ENCODE results near the gene ACOT7. TPM values are rescaled to one million over a fixed set of nuclear protein-coding genes. Genes with fewer than 3 reads are reported as not detected.
"Not testable (repeated sequence)": the region's sequence is repeated elsewhere in the genome, so short reads cannot be mapped to it uniquely, and the experiment has no call there.

Gene ACOT7
- total RNA-seq, 2 experiments from 2014 or later, result 23.4 to 53.6 TPM

DNA sequence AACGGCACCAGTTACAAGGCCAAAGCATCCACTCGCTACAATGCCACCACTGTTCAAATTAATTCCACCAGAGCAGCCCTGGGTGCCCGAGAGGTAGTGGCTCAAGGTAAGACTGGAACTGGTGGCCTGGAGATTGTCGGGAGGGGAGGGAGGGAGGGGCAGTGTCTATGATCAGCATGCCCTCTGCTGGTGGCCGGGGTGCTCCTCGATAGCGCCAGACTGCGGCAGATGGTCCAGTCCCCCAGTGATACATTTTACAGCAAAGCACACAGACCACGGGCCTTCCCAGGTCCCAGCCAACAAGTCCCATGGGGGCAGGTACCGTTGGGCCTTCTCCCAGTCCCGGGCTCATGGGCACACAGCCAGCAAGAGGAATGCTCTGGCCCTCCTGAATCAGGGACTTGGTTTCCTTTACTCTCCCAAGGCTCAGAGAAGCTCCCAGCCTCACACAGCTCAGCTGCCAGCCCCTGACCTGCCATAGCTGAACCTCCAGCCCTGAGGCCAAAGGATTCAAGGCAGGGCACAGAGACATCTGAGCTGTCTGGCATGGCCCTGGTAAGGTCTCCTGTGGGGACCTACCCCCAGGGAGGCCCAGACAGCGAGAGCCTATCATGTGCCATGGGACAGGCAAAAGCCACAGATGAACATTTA is 15.3 kb downstream of the ACOT7 start:
- H4K20me1 ChIP-seq (ENCODE audit: insufficient read depth, low read length), result no peaks in the 10 kb centered on the region
- H3K9me2 ChIP-seq (ENCODE audit: insufficient read depth, low read length), result no peaks in the 10 kb centered on the region
- intact Hi-C loops (cut with micrococcal nuclease; ENCODE audit: unreplicated experiment), result no loop called here
- no peak for DNase-seq (ENCODE audit: low spot score)
- no peak overlapping the region for H2AFZ ChIP-seq (ENCODE audit: low read length)
- H3K4me2 ChIP-seq (ENCODE audit: low read length), result no peak overlapping the region
- no peaks in the 10 kb centered on the region for H3K36me3 ChIP-seq (ENCODE audit: insufficient read depth, low read length)
- H3K27ac ChIP-seq (ENCODE audit: low read depth, low read length, poor library complexity, severe bottlenecking), result no peak overlapping the region
- peaks cover 8% of the 10 kb centered on the region; the same call in 1 of the 2 replicates for H3K79me2 ChIP-seq (ENCODE audit: insufficient read depth, low read depth, low read length)
- no peak overlapping the region for H3K4me3 ChIP-seq (ENCODE audit: low read depth, low read length, poor library complexity, severe bottlenecking)
- ChIA-PET POLR2A (interaction anchor here (1.2 kb wide), 1 partner anchor 36 kb away, joined by 3 read pairs; no protein-coding TSS in a partner anchor), CTCF (ENCODE audit: unreplicated experiment) (no interaction called here)
- H3K9me3 ChIP-seq (ENCODE audit: low read length), result peaks cover 12% of the 10 kb centered on the region
- H3K4me1 ChIP-seq (ENCODE audit: insufficient read depth, low read length, poor library complexity, severe bottlenecking), result no peaks in the 10 kb centered on the region
- 0 out of 2 replicates have a peak, but pooled peaks have one; percentile 20 for TF ChIP-seq CTCF (conservative IDR thresholded peaks at IDR 0.05; ENCODE audit: low read length)
- TF ChIP-seq EZH2phosphoT487 (IDR thresholded peaks at IDR 0.05; ENCODE audit: borderline replicate concordance, low read depth, low read length), result no peak
- no TSS peak for BruUV-seq (replicated peaks)

- TF ChIP-seq EZH2phosphoT487 (IDR thresholded peaks at IDR 0.05; ENCODE audit: borderline replicate concordance, low read depth, low read length) (no peak), CTCF (conservative IDR thresholded peaks at IDR 0.05; ENCODE audit: low read length) (no peak)
- Histone ChIP-seq H3K36me3 (ENCODE audit: insufficient read depth, low read length) (no peaks in the 10 kb centered on the region), H3K4me2 (ENCODE audit: low read length) (no peak overlapping the region), H3K4me3 (ENCODE audit: low read depth, low read length, poor library complexity, severe bottlenecking) (no peak overlapping the region), H3K9me2 (ENCODE audit: insufficient read depth, low read length) (no peaks in the 10 kb centered on the region), H2AFZ (ENCODE audit: low read length) (no peak overlapping the region), H4K20me1 (ENCODE audit: insufficient read depth, low read length) (no peaks in the 10 kb centered on the region), H3K27ac (ENCODE audit: low read depth, low read length, poor library complexity, severe bottlenecking) (no peak overlapping the region), H3K4me1 (ENCODE audit: insufficient read depth, low read length, poor library complexity, severe bottlenecking) (no peaks in the 10 kb centered on the region), H3K79me2 (ENCODE audit: insufficient read depth, low read depth, low read length) (no peaks in the 10 kb centered on the region), H3K9me3 (ENCODE audit: low read length) (no peaks in the 10 kb centered on the region)
- CTCF ChIA-PET (ENCODE audit: unreplicated experiment), result no interaction called here
- BruUV-seq (replicated peaks), result no TSS peak
- no peak for DNase-seq (ENCODE audit: low spot score)
- intact Hi-C loops (cut with micrococcal nuclease; ENCODE audit: unreplicated experiment), result no loop called here
- POLR2A ChIA-PET, result interaction anchor here (0.5 kb wide), 1 partner anchor 130 kb away, joined by 4 read pairs; the partner anchor contains the start of gene HES3
Measured at GRCh38 chr1:6373961-6374720, 19.4 kb downstream of the ACOT7 start.

DNA sequence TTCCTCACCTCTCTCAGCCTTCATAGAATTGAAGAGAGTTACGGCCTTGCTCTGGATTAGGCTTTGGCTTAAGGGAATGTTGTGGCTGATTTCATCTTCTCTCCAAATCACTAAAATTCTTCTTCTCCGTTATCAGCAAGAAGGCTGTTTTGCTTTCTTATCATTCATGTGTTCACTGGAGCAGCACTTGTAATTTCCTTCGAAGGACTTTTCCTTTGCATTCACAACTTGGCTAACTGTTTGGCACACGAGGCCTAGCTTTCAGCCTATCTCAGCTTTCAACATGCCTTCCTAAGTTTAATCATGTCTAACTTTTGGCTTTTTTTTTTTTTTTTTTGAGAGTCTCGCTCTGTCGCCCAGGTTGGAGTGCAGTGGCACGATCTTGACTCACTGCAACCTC is 21.3 kb downstream of the ACOT7 start:
- not testable (repeated sequence) for BruUV-seq (replicated peaks); H3K79me2 ChIP-seq (ENCODE audit: insufficient read depth, low read depth, low read length)

More for the DNA sequence above, 21.3 kb downstream of the ACOT7 start:
- CTCF ChIA-PET (ENCODE audit: unreplicated experiment); H3K9me2 ChIP-seq (ENCODE audit: insufficient read depth, low read length); H4K20me1 ChIP-seq (ENCODE audit: insufficient read depth, low read length); H3K9me3 ChIP-seq (ENCODE audit: low read length); H3K4me2 ChIP-seq (ENCODE audit: low read length); DNase-seq (ENCODE audit: low spot score); H3K36me3 ChIP-seq (ENCODE audit: insufficient read depth, low read length); intact Hi-C loops (cut with micrococcal nuclease; ENCODE audit: unreplicated experiment); H3K4me3 ChIP-seq (ENCODE audit: low read depth, low read length, poor library complexity, severe bottlenecking); H3K4me1 ChIP-seq (ENCODE audit: insufficient read depth, low read length, poor library complexity, severe bottlenecking); H3K27ac ChIP-seq (ENCODE audit: low read depth, low read length, poor library complexity, severe bottlenecking); H2AFZ ChIP-seq (ENCODE audit: low read length); POLR2A ChIA-PET: not testable (repeated sequence)

All from OCI-LY7 (cell line).